Measurements from ENCODE around the gene PRKCA. TPM values are rescaled to one million over a fixed set of nuclear protein-coding genes. Genes with fewer than 3 reads are reported as not detected.
A peak's percentile ranks its signal among the peaks of the same experiment; 100 is the strongest.

Gene PRKCA
- total and polyA plus RNA-seq, 9 of the 15 experiments (the other 6 are each of a cell fraction or from before 2014, with no cell fraction given) = 3.2 to 33.0 (median 17.8) TPM

DNA sequence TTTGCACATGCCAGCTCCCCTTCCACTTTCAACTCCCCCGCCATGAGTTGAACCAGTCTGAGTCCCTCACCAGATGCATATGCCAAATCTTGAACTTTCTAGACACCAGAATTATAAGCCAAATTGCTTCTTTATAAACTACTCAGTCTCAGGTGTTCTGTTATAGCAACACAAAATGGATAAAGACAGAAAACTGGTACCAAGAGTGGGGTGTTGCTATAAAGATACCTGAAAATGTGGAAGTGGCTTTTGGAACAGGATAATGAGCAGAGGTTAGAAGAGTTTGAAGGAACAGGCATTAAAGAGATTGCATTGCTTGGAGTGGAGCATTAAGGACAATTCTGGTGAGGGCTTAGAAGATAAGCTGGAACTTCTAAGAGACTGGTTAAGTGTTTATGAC, 515.3 kb downstream of the PRKCA start:
- no peak overlapping the region for H2AFZ ChIP-seq (ENCODE audit: low read depth, low read length)
- no peaks in the 10 kb centered on the region for H3K9me1 ChIP-seq (ENCODE audit: control insufficient read depth, insufficient read depth, low read length)
- peaks cover 12 to 30% of the 10 kb centered on the region in 2 experiments; a peak in 4 of 5 replicates for H3K27me3 ChIP-seq (ENCODE audit: control insufficient read depth in 2 of 2, insufficient read depth in 2 of 2, low read length in 2 of 2)
- no peaks in the 10 kb centered on the region for H3K9me3 ChIP-seq (replicated peaks; ENCODE audit: control insufficient read depth, insufficient read depth, low read depth, low read length)
- H3K79me2 ChIP-seq (ENCODE audit: control insufficient read depth, insufficient read depth, low read length) = no peaks in the 10 kb centered on the region
- intact Hi-C loops (cut with micrococcal nuclease) (no loop called here), in situ Hi-C loops (cut with MboI) (no loop called here)
- ChIA-PET POLR2A (no interaction called here), CTCF (ENCODE audit: low intra/inter-chr PET ratio) (no interaction called here)
- H3K9ac ChIP-seq (ENCODE audit: insufficient read depth in 1 of 2, low read depth in 2 of 2, low read length in 2 of 2) = no peak overlapping the region
- peak; percentile 84 for TF ChIP-seq ZNF707 (CRISPR knock-in tag; conservative IDR thresholded peaks at IDR 0.05)
- TF ChIP-seq, protein P1, sequence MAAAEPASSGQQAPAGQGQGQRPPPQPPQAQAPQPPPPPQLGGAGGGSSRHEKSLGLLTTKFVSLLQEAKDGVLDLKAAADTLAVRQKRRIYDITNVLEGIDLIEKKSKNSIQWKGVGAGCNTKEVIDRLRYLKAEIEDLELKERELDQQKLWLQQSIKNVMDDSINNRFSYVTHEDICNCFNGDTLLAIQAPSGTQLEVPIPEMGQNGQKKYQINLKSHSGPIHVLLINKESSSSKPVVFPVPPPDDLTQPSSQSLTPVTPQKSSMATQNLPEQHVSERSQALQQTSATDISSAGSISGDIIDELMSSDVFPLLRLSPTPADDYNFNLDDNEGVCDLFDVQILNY (CRISPR knock-in tag; IDR thresholded peaks at IDR 0.05) = no peak
- DNase-seq (ENCODE audit: extremely low read depth in 1 of 4, low spot score in 3 of 4) = no peak
- no TSS peak for BruUV-seq (replicated peaks)
- H4K20me1 ChIP-seq (replicated peaks; ENCODE audit: control insufficient read depth, insufficient read depth, low read length) = no peaks in the 10 kb centered on the region
- H3K27ac ChIP-seq (ENCODE audit: extremely low read depth, low read depth, low read length) = no peak overlapping the region
- no peaks in the 10 kb centered on the region for H3K36me3 ChIP-seq (ENCODE audit: control insufficient read depth, insufficient read depth, low read length)
- H3K4me1 ChIP-seq (replicated peaks in 1 of 2; ENCODE audit: control insufficient read depth in 2 of 2, insufficient read depth in 2 of 2, low read length in 2 of 2) = no peaks in the 10 kb centered on the region
- no peak for ATAC-seq
- H3K4me2 ChIP-seq (ENCODE audit: insufficient read depth, low read length) = no peak overlapping the region
- 0% methylated on average over 1 of the region's 1 CpG for WGBS (ENCODE audit: insufficient coverage, low coverage, missing lambda C conversion rate)
- H3K4me3 ChIP-seq = no peak overlapping the region
- no peak for FAIRE-seq

DNA sequence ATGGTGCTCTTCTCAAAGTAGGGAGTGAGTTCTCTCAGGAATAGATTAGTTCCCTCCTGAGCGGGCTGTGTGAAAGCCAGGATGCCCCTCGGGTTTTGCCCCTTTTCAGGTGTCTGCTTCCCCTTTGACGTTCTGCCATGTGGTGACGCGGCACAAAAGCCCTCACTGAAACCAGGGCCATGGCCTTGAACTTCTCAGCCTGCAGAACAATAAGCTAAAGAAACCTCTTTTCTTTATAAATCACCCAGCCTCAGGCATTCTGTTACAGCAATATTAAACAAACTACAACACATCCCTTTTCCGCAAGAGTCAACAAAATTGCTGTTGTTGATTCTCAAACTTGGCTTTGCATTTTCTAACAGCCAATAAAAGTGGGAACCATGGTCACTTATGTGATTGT, 517.1 kb downstream of the PRKCA start:
- intact Hi-C loops (cut with micrococcal nuclease) = no loop called here
- ATAC-seq = no peak
- Histone ChIP-seq H3K4me1 (replicated peaks in 1 of 2; ENCODE audit: control insufficient read depth in 2 of 2, insufficient read depth in 2 of 2, low read length in 2 of 2) (no peaks in the 10 kb centered on the region), H3K36me3 (ENCODE audit: control insufficient read depth, insufficient read depth, low read length) (no peaks in the 10 kb centered on the region), H3K4me2 (ENCODE audit: insufficient read depth, low read length) (no peak overlapping the region), H3K4me3 (no peak overlapping the region), H3K9me1 (ENCODE audit: control insufficient read depth, insufficient read depth, low read length) (no peaks in the 10 kb centered on the region), H3K27ac (ENCODE audit: extremely low read depth, low read depth, low read length) (no peak overlapping the region), H2AFZ (ENCODE audit: low read depth, low read length) (no peak overlapping the region), H4K20me1 (replicated peaks; ENCODE audit: control insufficient read depth, insufficient read depth, low read length) (no peaks in the 10 kb centered on the region), H3K27me3 (ENCODE audit: control insufficient read depth in 2 of 2, insufficient read depth in 2 of 2, low read length in 2 of 2) (peaks cover 12 to 29% of the 10 kb centered on the region in 2 experiments; a peak in 4 of 5 replicates), H3K79me2 (ENCODE audit: control insufficient read depth, insufficient read depth, low read length) (no peaks in the 10 kb centered on the region), H3K9ac (ENCODE audit: insufficient read depth in 1 of 2, low read depth in 2 of 2, low read length in 2 of 2) (no peak overlapping the region), H3K9me3 (replicated peaks; ENCODE audit: control insufficient read depth, insufficient read depth, low read depth, low read length) (no peaks in the 10 kb centered on the region)
- POLR2A ChIA-PET = no interaction called here
- 1% methylated on average over 6 of the region's 6 CpGs for WGBS (ENCODE audit: insufficient coverage, low coverage, missing lambda C conversion rate)
- in situ Hi-C loops (cut with MboI) = no loop called here
- no peak for FAIRE-seq
- no TSS peak for BruUV-seq (replicated peaks)
- CTCF ChIA-PET (ENCODE audit: low intra/inter-chr PET ratio) = no interaction called here
- DNase-seq (ENCODE audit: extremely low read depth in 1 of 4, low spot score in 3 of 4) = no peak
- no peak for TF ChIP-seq SAFB2 (IDR thresholded peaks at IDR 0.05; ENCODE audit: borderline replicate concordance, low read depth, low read length, severe bottlenecking)
- no peak for TF ChIP-seq GTF2F1 (IDR thresholded peaks at IDR 0.05; ENCODE audit: low read depth, low read length)
- no peak for TF ChIP-seq PHF21A (IDR thresholded peaks at IDR 0.05; ENCODE audit: borderline replicate concordance, low read depth)
- TF ChIP-seq MAZ (CRISPR knock-in tag; conservative IDR thresholded peaks at IDR 0.05 in 1 of 2, IDR thresholded peaks at IDR 0.05 in 1 of 2) = no peak
- TF ChIP-seq, protein P2, sequence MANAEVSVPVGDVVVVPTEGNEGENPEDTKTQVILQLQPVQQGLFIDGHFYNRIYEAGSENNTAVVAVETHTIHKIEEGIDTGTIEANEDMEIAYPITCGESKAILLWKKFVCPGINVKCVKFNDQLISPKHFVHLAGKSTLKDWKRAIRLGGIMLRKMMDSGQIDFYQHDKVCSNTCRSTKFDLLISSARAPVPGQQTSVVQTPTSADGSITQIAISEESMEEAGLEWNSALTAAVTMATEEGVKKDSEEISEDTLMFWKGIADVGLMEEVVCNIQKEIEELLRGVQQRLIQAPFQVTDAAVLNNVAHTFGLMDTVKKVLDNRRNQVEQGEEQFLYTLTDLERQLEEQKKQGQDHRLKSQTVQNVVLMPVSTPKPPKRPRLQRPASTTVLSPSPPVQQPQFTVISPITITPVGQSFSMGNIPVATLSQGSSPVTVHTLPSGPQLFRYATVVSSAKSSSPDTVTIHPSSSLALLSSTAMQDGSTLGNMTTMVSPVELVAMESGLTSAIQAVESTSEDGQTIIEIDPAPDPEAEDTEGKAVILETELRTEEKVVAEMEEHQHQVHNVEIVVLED (CRISPR knock-in tag; IDR thresholded peaks at IDR 0.05) = no peak
- TF ChIP-seq POLR2A (conservative IDR thresholded peaks at IDR 0.05) = no peak
- TF ChIP-seq, protein P3, sequence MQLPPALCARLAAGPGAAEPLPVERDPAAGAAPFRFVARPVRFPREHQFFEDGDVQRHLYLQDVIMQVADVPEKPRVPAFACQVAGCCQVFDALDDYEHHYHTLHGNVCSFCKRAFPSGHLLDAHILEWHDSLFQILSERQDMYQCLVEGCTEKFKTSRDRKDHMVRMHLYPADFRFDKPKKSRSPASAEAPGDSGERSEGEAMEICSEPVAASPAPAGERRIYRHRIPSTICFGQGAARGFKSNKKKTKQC (CRISPR knock-in tag; IDR thresholded peaks at IDR 0.05) = no peak
- TF ChIP-seq PYGO2 (tag; IDR thresholded peaks at IDR 0.05) = no peak
- TF ChIP-seq RAD51 (IDR thresholded peaks at IDR 0.05; ENCODE audit: borderline replicate concordance, low read depth) = no peak
- TF ChIP-seq, protein P4, sequence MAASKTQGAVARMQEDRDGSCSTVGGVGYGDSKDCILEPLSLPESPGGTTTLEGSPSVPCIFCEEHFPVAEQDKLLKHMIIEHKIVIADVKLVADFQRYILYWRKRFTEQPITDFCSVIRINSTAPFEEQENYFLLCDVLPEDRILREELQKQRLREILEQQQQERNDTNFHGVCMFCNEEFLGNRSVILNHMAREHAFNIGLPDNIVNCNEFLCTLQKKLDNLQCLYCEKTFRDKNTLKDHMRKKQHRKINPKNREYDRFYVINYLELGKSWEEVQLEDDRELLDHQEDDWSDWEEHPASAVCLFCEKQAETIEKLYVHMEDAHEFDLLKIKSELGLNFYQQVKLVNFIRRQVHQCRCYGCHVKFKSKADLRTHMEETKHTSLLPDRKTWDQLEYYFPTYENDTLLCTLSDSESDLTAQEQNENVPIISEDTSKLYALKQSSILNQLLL (CRISPR knock-in tag; IDR thresholded peaks at IDR 0.05; ENCODE audit: borderline replicate concordance) = no peak

Measured in K562 (cell line).